Parathyroid adenoma (tissue), 2 donors: Measurements from ENCODE around the gene SPEM3.
A peak's percentile ranks its signal among the peaks of the same experiment; 100 is the strongest.

Source experiments
- H2AFZ ChIP-seq: fragments of 300-600 bp; sonication (generic); one replicate; pipeline ENCODE4 v1.7.0; 2017; ENCODE audit warnings: antibody characterized with exemption, mild to moderate bottlenecking
- H3K27ac ChIP-seq: fragments of 300-600 bp; sonication (generic); one replicate; pipeline ENCODE4 v1.7.0; 2017
- H3K27me3 ChIP-seq: fragments of 300-600 bp; sonication (generic); one replicate; pipeline ENCODE4 v1.7.0; 2017; ENCODE audit warnings: low read length; ENCODE audit not compliant: control insufficient read depth, insufficient read depth
- H3K36me3 ChIP-seq: fragments of 300-600 bp; sonication (generic); one replicate; pipeline ENCODE4 v1.7.0; 2017; ENCODE audit warnings: low read length; ENCODE audit not compliant: control insufficient read depth, insufficient read depth
- H3K4me1 ChIP-seq: fragments of 300-600 bp; sonication (generic); one replicate; pipeline ENCODE4 v1.7.0; 2017; ENCODE audit warnings: control low read depth
- H3K4me2 ChIP-seq: fragments of 300-600 bp; sonication (generic); one replicate; pipeline ENCODE4 v1.7.0; 2017; ENCODE audit warnings: low read length
- H3K4me3 ChIP-seq: fragments of 300-600 bp; sonication (generic); one replicate; pipeline ENCODE4 v1.7.0; 2017; ENCODE audit warnings: low read depth, low read length
- H3K79me2 ChIP-seq: fragments of 300-600 bp; sonication (generic); one replicate; pipeline ENCODE4 v1.7.0; 2017; ENCODE audit warnings: control low read depth
- H3K9ac ChIP-seq: fragments of 300-600 bp; sonication (generic); one replicate; pipeline ENCODE4 v1.7.0; 2017; ENCODE audit warnings: mild to moderate bottlenecking
- H3K9me3 ChIP-seq: fragments of 300-600 bp; sonication (generic); one replicate; pipeline ENCODE4 v1.7.0; 2017; ENCODE audit warnings: low read length; ENCODE audit not compliant: control insufficient read depth
- TF ChIP-seq, protein P1 (sequence below): fragments of 300-600 bp; sonication (generic); IDR thresholded peaks from one replicate; pipeline ENCODE4 v1.7.0; 2017; ENCODE audit warnings: antibody characterized with exemption, mild to moderate bottlenecking
- donor health status: primary hyperparathyroidism.

Gene SPEM3

DNA sequence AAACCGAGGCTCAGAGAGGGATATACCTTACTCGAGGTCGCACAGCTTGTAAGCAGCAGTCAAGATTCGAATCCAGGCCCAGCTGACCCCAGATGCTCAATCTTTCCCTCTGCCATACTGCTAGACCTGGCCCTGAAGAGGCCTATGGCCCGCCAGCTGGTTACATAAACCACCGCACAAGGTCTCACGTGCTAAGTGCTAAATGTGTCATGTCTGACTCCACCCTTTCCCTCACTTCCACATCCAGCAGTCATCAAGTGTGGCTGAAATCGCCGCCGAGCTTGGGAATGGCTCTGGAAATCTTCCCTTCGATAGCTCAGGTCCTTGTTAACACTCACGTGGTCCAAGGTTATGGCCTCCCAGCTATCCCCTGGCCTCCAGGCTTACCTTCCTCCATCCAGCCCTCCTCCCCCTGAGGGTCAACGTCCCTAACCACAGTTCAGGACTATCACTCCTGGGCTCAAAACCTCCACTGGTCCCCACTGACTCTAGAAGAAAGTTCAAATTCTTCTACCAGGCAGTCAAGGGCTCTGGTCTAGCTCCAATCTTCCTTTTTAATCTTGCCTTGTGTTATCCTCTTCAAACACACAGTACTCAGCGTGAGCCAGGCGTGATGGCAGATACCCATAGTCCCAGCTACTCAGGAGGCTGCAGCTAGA, 47.2 kb downstream of the SPEM3 start:
- no peaks in the 10 kb centered on the region for H3K36me3 ChIP-seq
- peaks cover 37% of the 10 kb centered on the region for H3K4me1 ChIP-seq
- peak overlapping the region; percentile 99 for H3K27ac ChIP-seq
- H3K9me3 ChIP-seq = no peaks in the 10 kb centered on the region
- H3K27me3 ChIP-seq = no peaks in the 10 kb centered on the region
- peaks cover 74% of the 10 kb centered on the region for H3K79me2 ChIP-seq
- no peak overlapping the region for H2AFZ ChIP-seq
- no peak overlapping the region for H3K9ac ChIP-seq
- H3K4me2 ChIP-seq = peak overlapping the region; percentile 60
- peak overlapping the region; percentile 23 for H3K4me3 ChIP-seq
- TF ChIP-seq, protein P1, sequence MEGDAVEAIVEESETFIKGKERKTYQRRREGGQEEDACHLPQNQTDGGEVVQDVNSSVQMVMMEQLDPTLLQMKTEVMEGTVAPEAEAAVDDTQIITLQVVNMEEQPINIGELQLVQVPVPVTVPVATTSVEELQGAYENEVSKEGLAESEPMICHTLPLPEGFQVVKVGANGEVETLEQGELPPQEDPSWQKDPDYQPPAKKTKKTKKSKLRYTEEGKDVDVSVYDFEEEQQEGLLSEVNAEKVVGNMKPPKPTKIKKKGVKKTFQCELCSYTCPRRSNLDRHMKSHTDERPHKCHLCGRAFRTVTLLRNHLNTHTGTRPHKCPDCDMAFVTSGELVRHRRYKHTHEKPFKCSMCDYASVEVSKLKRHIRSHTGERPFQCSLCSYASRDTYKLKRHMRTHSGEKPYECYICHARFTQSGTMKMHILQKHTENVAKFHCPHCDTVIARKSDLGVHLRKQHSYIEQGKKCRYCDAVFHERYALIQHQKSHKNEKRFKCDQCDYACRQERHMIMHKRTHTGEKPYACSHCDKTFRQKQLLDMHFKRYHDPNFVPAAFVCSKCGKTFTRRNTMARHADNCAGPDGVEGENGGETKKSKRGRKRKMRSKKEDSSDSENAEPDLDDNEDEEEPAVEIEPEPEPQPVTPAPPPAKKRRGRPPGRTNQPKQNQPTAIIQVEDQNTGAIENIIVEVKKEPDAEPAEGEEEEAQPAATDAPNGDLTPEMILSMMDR = no peak

DNA sequence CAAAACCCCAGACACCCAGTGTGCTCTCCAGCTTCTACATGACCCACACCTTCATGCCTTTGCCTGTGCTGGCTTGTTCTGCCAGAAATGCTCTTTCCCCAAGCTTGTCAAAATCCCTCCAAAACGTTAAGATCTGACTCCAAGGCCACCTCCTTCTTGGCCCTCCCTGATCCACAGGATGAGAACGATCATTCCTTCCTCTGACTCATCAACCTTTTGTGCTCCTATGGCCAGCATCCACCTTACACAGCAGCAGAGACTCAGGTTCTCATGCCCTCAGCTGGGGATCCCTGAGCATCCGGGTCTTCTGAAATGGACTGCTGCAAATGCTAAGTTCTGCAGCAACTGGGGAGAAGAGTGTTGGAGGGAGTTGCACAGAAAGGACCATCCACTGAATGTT, 47.8 kb downstream of the SPEM3 start:
- Histone ChIP-seq H3K9me3 (no peaks in the 10 kb centered on the region), H3K9ac (no peak overlapping the region), H3K4me1 (peaks cover 35% of the 10 kb centered on the region), H3K79me2 (peaks cover 72% of the 10 kb centered on the region), H3K27me3 (no peaks in the 10 kb centered on the region), H3K4me3 (peak overlapping the region; percentile 23), H2AFZ (no peak overlapping the region), H3K27ac (peak overlapping the region; percentile 99), H3K36me3 (no peaks in the 10 kb centered on the region), H3K4me2 (peak overlapping the region; percentile 60)
- TF ChIP-seq, protein P1 = no peak

DNA sequence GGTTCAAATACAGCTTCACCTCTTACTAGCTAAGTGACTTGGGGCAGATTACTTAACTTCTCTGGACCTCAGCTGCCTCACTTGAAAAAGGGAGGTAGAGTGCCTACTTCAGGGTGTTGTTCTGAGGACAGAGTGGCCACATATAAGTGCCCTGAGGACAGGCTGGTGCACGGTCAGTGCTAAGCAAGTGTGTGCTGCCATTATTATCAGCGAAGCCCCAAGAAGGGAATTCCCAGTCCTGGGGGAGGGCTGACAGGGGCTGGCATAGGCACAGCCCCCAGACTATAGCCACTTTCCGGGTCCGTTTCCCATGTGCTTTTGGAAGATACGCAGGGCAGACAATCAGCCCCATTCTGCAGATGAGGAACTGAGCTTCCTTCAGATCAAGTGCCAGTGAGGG, 48.3 kb downstream of the SPEM3 start:
- Histone ChIP-seq H3K4me2 (peak overlapping the region; percentile 60), H3K4me3 (peak overlapping the region; percentile 71), H3K79me2 (peaks cover 73% of the 10 kb centered on the region), H3K36me3 (no peaks in the 10 kb centered on the region), H3K27ac (peak overlapping the region; percentile 99), H3K27me3 (no peaks in the 10 kb centered on the region), H3K9me3 (no peaks in the 10 kb centered on the region), H3K4me1 (peaks cover 30% of the 10 kb centered on the region), H2AFZ (no peak overlapping the region), H3K9ac (no peak overlapping the region)
- TF ChIP-seq, protein P1 = no peak

DNA sequence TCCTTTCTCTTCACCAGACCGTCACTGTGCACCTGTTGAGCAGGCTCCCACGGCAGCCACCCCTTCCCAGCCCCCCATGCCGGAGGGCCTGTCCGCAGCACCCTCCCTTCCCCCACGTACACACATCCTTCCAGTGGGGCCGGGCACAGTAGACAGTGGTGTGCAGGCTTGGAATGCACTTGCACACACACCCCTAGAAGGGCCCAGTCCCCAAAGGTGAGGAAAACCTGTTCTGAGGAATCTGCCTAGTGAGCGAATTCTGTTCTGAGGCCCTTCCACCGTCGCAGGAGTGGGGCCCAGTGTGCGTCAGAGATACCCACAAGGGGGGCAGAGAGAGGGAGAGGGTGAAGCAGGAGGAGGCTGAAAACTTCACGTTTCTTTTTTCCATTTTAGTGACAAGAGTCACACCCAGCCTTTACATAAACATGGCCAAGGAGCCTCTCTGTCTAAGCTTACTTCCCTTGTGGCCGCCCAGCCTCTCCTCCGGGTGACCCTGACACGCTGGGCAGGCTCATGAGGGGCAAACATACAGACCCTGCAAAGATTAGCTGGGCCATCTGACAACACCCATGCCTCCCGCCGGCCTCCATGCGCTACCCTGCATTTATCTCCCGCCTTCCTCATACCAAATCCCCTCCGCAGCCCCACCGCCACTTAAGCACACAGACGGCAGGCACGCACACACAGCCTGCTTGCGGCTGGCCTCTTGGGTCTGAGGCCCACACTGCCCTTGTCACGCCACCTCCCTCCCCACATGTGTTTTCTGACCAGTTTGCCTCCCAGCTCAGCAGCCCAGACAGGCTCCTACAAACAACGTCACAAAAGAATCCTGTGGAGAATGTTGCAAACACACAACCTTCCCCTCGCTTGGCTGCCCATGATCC, 49.0 kb downstream of the SPEM3 start:
- no peaks in the 10 kb centered on the region for H3K9me3 ChIP-seq
- peaks cover 70% of the 10 kb centered on the region for H3K79me2 ChIP-seq
- no peak overlapping the region for H2AFZ ChIP-seq
- TF ChIP-seq, protein P1 = no peak
- H3K9ac ChIP-seq = peak overlapping the region; percentile 99
- H3K4me2 ChIP-seq = peak overlapping the region; percentile 60
- peaks cover 29% of the 10 kb centered on the region for H3K4me1 ChIP-seq
- H3K36me3 ChIP-seq = no peaks in the 10 kb centered on the region
- no peaks in the 10 kb centered on the region for H3K27me3 ChIP-seq
- peak overlapping the region; percentile 71 for H3K4me3 ChIP-seq
- H3K27ac ChIP-seq = peak overlapping the region; percentile 99
